ENCODE results near the gene SHANK1.
"Not testable (repeated sequence)": the region's sequence is repeated elsewhere in the genome, so short reads cannot be mapped to it uniquely, and the experiment has no call there.

The SHANK1 gene

GRCh38 chr19:50628551-50628950, 91.1 kb downstream of the SHANK1 start:
- H3K4me3 ChIP-seq (ENCODE audit: low read depth in 1 of 5, low read length in 5 of 5), result no peak overlapping the region
- H3K4me1 ChIP-seq (ENCODE audit: control insufficient read depth in 5 of 5, insufficient read depth in 5 of 5, low read length in 5 of 5), result no peaks in the 10 kb centered on the region
- H3K9ac ChIP-seq (ENCODE audit: low read length in 5 of 5), result no peak overlapping the region
- peaks cover 0 to 10% (median 5%) of the 10 kb centered on the region in 5 donors for H3K27me3 ChIP-seq (ENCODE audit: control insufficient read depth in 5 of 5, insufficient read depth in 4 of 5, low read length in 5 of 5)
- H3K27ac ChIP-seq (ENCODE audit: low read depth, low read length), result no peak overlapping the region
- peaks cover 3 to 13% (median 13%) of the 10 kb centered on the region in 5 donors for H3K9me3 ChIP-seq (ENCODE audit: control insufficient read depth in 5 of 5, low read length in 5 of 5)
- H3K36me3 ChIP-seq (ENCODE audit: control insufficient read depth in 5 of 5, insufficient read depth in 5 of 5, low read length in 5 of 5), result no peaks in the 10 kb centered on the region

- peaks cover 0 to 9% (median 8%) of the 10 kb centered on the region in 5 donors for H3K9me3 ChIP-seq (ENCODE audit: control insufficient read depth in 5 of 5, low read length in 5 of 5)
- no peaks in the 10 kb centered on the region for H3K36me3 ChIP-seq (ENCODE audit: control insufficient read depth in 5 of 5, insufficient read depth in 5 of 5, low read length in 5 of 5)
- peaks cover 0 to 10% (median 5%) of the 10 kb centered on the region in 5 donors for H3K27me3 ChIP-seq (ENCODE audit: control insufficient read depth in 5 of 5, insufficient read depth in 4 of 5, low read length in 5 of 5)
- H3K4me3 ChIP-seq (ENCODE audit: low read depth in 1 of 5, low read length in 5 of 5), result no peak overlapping the region
- H3K9ac ChIP-seq (ENCODE audit: low read length in 5 of 5), result no peak overlapping the region
- H3K27ac ChIP-seq (ENCODE audit: low read depth, low read length), result no peak overlapping the region
- no peaks in the 10 kb centered on the region for H3K4me1 ChIP-seq (ENCODE audit: control insufficient read depth in 5 of 5, insufficient read depth in 5 of 5, low read length in 5 of 5)
Measured at GRCh38 chr19:50628146-50628545, 91.5 kb downstream of the SHANK1 start.

GRCh38 chr19:50626795-50627194, 92.8 kb downstream of the SHANK1 start:
- Histone ChIP-seq H3K27ac (ENCODE audit: low read depth, low read length) (no peak overlapping the region), H3K36me3 (ENCODE audit: control insufficient read depth in 5 of 5, insufficient read depth in 5 of 5, low read length in 5 of 5) (no peaks in the 10 kb centered on the region), H3K4me1 (ENCODE audit: control insufficient read depth in 5 of 5, insufficient read depth in 5 of 5, low read length in 5 of 5) (no peaks in the 10 kb centered on the region), H3K9ac (ENCODE audit: low read length in 5 of 5) (no peak overlapping the region), H3K4me3 (ENCODE audit: low read depth in 1 of 5, low read length in 5 of 5) (no peak overlapping the region), H3K9me3 (ENCODE audit: control insufficient read depth in 5 of 5, low read length in 5 of 5) (no peaks in the 10 kb centered on the region), H3K27me3 (ENCODE audit: control insufficient read depth in 5 of 5, insufficient read depth in 4 of 5, low read length in 5 of 5) (peaks cover 0 to 10% (median 2%) of the 10 kb centered on the region in 5 donors)

- no peaks in the 10 kb centered on the region for H3K36me3 ChIP-seq (ENCODE audit: control insufficient read depth in 5 of 5, insufficient read depth in 5 of 5, low read length in 5 of 5)
Measured at GRCh38 chr19:50626011-50626410, 93.6 kb downstream of the SHANK1 start.

GRCh38 chr19:50624949-50625600, 94.5 kb downstream of the SHANK1 start:
- no peaks in the 10 kb centered on the region for H3K4me1 ChIP-seq (ENCODE audit: control insufficient read depth in 5 of 5, insufficient read depth in 5 of 5, low read length in 5 of 5)
- no peak overlapping the region for H3K27ac ChIP-seq (ENCODE audit: low read depth, low read length)
- no peak overlapping the region for H3K9ac ChIP-seq (ENCODE audit: low read length in 5 of 5)
- peaks cover 0 to 7% (median 2%) of the 10 kb centered on the region in 5 donors for H3K27me3 ChIP-seq (ENCODE audit: control insufficient read depth in 5 of 5, insufficient read depth in 4 of 5, low read length in 5 of 5)
- no peak overlapping the region for H3K4me3 ChIP-seq (ENCODE audit: low read depth in 1 of 5, low read length in 5 of 5)
- H3K9me3 ChIP-seq (ENCODE audit: control insufficient read depth in 5 of 5, low read length in 5 of 5), result no peaks in the 10 kb centered on the region
- H3K36me3 ChIP-seq (ENCODE audit: control insufficient read depth in 5 of 5, insufficient read depth in 5 of 5, low read length in 5 of 5), result no peaks in the 10 kb centered on the region

More at GRCh38 chr19:50626011-50626410, 93.6 kb downstream of the SHANK1 start:
- H3K9ac ChIP-seq (ENCODE audit: low read length in 5 of 5), result no peak overlapping the region
- no peak overlapping the region for H3K4me3 ChIP-seq (ENCODE audit: low read depth in 1 of 5, low read length in 5 of 5)
- H3K4me1 ChIP-seq (ENCODE audit: control insufficient read depth in 5 of 5, insufficient read depth in 5 of 5, low read length in 5 of 5), result no peaks in the 10 kb centered on the region
- no peaks in the 10 kb centered on the region for H3K9me3 ChIP-seq (ENCODE audit: control insufficient read depth in 5 of 5, low read length in 5 of 5)
- H3K27ac ChIP-seq (ENCODE audit: low read depth, low read length), result no peak overlapping the region
- peaks cover 0 to 7% (median 2%) of the 10 kb centered on the region in 5 donors for H3K27me3 ChIP-seq (ENCODE audit: control insufficient read depth in 5 of 5, insufficient read depth in 4 of 5, low read length in 5 of 5)

- not testable (repeated sequence) for H3K27me3 ChIP-seq (ENCODE audit: control insufficient read depth in 5 of 5, insufficient read depth in 4 of 5, low read length in 5 of 5); H3K27ac ChIP-seq (ENCODE audit: low read depth, low read length); H3K36me3 ChIP-seq (ENCODE audit: control insufficient read depth in 5 of 5, insufficient read depth in 5 of 5, low read length in 5 of 5); H3K9me3 ChIP-seq (ENCODE audit: control insufficient read depth in 5 of 5, low read length in 5 of 5); H3K4me3 ChIP-seq (ENCODE audit: low read depth in 1 of 5, low read length in 5 of 5); H3K9ac ChIP-seq (ENCODE audit: low read length in 5 of 5); H3K4me1 ChIP-seq (ENCODE audit: control insufficient read depth in 5 of 5, insufficient read depth in 5 of 5, low read length in 5 of 5)
Measured at GRCh38 chr19:50620394-50620906, 99.2 kb downstream of the SHANK1 start.

GRCh38 chr19:50619184-50619583, 100.4 kb downstream of the SHANK1 start:
- not testable (repeated sequence) for H3K4me3 ChIP-seq (ENCODE audit: low read depth in 1 of 5, low read length in 5 of 5); H3K27me3 ChIP-seq (ENCODE audit: control insufficient read depth in 5 of 5, insufficient read depth in 4 of 5, low read length in 5 of 5); H3K27ac ChIP-seq (ENCODE audit: low read depth, low read length); H3K9ac ChIP-seq (ENCODE audit: low read length in 5 of 5); H3K9me3 ChIP-seq (ENCODE audit: control insufficient read depth in 5 of 5, low read length in 5 of 5); H3K4me1 ChIP-seq (ENCODE audit: control insufficient read depth in 5 of 5, insufficient read depth in 5 of 5, low read length in 5 of 5); H3K36me3 ChIP-seq (ENCODE audit: control insufficient read depth in 5 of 5, insufficient read depth in 5 of 5, low read length in 5 of 5)

- H3K27me3 ChIP-seq (ENCODE audit: control insufficient read depth in 5 of 5, insufficient read depth in 4 of 5, low read length in 5 of 5); H3K27ac ChIP-seq (ENCODE audit: low read depth, low read length); H3K4me3 ChIP-seq (ENCODE audit: low read depth in 1 of 5, low read length in 5 of 5); H3K9me3 ChIP-seq (ENCODE audit: control insufficient read depth in 5 of 5, low read length in 5 of 5); H3K9ac ChIP-seq (ENCODE audit: low read length in 5 of 5); H3K4me1 ChIP-seq (ENCODE audit: control insufficient read depth in 5 of 5, insufficient read depth in 5 of 5, low read length in 5 of 5); H3K36me3 ChIP-seq (ENCODE audit: control insufficient read depth in 5 of 5, insufficient read depth in 5 of 5, low read length in 5 of 5): not testable (repeated sequence)
Measured at GRCh38 chr19:50618379-50618778, 101.2 kb downstream of the SHANK1 start.

- H3K4me3 ChIP-seq (ENCODE audit: low read depth in 1 of 5, low read length in 5 of 5); H3K9ac ChIP-seq (ENCODE audit: low read length in 5 of 5); H3K27me3 ChIP-seq (ENCODE audit: control insufficient read depth in 5 of 5, insufficient read depth in 4 of 5, low read length in 5 of 5); H3K36me3 ChIP-seq (ENCODE audit: control insufficient read depth in 5 of 5, insufficient read depth in 5 of 5, low read length in 5 of 5); H3K27ac ChIP-seq (ENCODE audit: low read depth, low read length); H3K9me3 ChIP-seq (ENCODE audit: control insufficient read depth in 5 of 5, low read length in 5 of 5); H3K4me1 ChIP-seq (ENCODE audit: control insufficient read depth in 5 of 5, insufficient read depth in 5 of 5, low read length in 5 of 5): not testable (repeated sequence)
Measured at GRCh38 chr19:50612504-50613404, 106.8 kb downstream of the SHANK1 start.

Measured in subcutaneous abdominal adipose tissue (tissue), 5 donors.